GM21367 (cell line): ENCODE results near the gene TFF3.

Experiments used
- ATAC-seq: cut with Tn5 transposase; IDR thresholded peaks from one replicate; pipeline ENCODE4 v1.9.1; 2021; ENCODE audit not compliant: unreplicated experiment

Gene TFF3

GRCh38 chr21:42347601-42348327 lies 32.6 kb upstream of the TFF3 start:
- ATAC-seq: no peak

- no peak for ATAC-seq
These were observed 31.8 kb upstream of the TFF3 start for GRCh38 chr21:42346866-42347600.

GRCh38 chr21:42346441-42346840 lies 31.2 kb upstream of the TFF3 start:
- ATAC-seq: no peak

GRCh38 chr21:42344631-42345030 lies 29.4 kb upstream of the TFF3 start:
- no peak for ATAC-seq

GRCh38 chr21:42343963-42344510 lies 28.8 kb upstream of the TFF3 start:
- no peak for ATAC-seq

- ATAC-seq: no peak
These were observed 28.3 kb upstream of the TFF3 start for GRCh38 chr21:42343556-42343955.

- ATAC-seq: no peak
These were observed 27.9 kb upstream of the TFF3 start for GRCh38 chr21:42343101-42343500.

GRCh38 chr21:42341776-42342542 lies 26.8 kb upstream of the TFF3 start:
- no peak for ATAC-seq

GRCh38 chr21:42340187-42341050 lies 25.2 kb upstream of the TFF3 start:
- no peak for ATAC-seq

- ATAC-seq: no peak
These were observed 23.8 kb upstream of the TFF3 start for GRCh38 chr21:42338729-42339715.

- ATAC-seq: no peak
These were observed 22.9 kb upstream of the TFF3 start for GRCh38 chr21:42337830-42338728.

- ATAC-seq: no peak
These were observed 22.1 kb upstream of the TFF3 start for GRCh38 chr21:42337276-42337675.

- no peak for ATAC-seq
These were observed 20.8 kb upstream of the TFF3 start for GRCh38 chr21:42336054-42336453.

- no peak for ATAC-seq
These were observed 17.5 kb upstream of the TFF3 start for GRCh38 chr21:42332557-42333317.

GRCh38 chr21:42331660-42332059 lies 16.5 kb upstream of the TFF3 start:
- ATAC-seq: no peak

GRCh38 chr21:42330380-42331371 lies 15.5 kb upstream of the TFF3 start:
- ATAC-seq: no peak
